ENCODE results near the gene DCDC1.

DNA sequence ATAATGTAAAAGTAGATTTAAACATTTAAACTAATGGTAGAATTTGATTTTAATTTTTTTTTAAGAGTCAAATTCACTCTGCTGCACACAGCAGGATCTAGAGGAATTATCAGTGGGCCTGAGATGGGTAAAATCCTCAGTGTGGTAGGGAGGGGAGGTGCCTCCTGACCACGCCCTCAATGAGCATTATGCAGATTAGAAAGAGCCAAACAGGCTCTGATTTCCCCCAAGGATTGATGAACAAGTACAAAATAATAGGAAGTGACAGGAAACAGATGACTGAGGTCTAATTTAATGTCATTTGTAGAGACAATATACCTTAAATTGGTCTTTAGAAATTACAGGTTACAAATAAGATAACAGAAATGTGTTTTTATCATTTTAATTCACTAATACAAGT, 155.2 kb downstream of the DCDC1 start:
- TF ChIP-seq, protein P1, sequence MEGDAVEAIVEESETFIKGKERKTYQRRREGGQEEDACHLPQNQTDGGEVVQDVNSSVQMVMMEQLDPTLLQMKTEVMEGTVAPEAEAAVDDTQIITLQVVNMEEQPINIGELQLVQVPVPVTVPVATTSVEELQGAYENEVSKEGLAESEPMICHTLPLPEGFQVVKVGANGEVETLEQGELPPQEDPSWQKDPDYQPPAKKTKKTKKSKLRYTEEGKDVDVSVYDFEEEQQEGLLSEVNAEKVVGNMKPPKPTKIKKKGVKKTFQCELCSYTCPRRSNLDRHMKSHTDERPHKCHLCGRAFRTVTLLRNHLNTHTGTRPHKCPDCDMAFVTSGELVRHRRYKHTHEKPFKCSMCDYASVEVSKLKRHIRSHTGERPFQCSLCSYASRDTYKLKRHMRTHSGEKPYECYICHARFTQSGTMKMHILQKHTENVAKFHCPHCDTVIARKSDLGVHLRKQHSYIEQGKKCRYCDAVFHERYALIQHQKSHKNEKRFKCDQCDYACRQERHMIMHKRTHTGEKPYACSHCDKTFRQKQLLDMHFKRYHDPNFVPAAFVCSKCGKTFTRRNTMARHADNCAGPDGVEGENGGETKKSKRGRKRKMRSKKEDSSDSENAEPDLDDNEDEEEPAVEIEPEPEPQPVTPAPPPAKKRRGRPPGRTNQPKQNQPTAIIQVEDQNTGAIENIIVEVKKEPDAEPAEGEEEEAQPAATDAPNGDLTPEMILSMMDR (conservative IDR thresholded peaks at IDR 0.05; ENCODE audit: low read depth, low read length): no peak
- no peak for TF ChIP-seq EZH2 (IDR thresholded peaks at IDR 0.05; ENCODE audit: borderline replicate concordance, low read depth, low read length, poor library complexity, severe bottlenecking)

Measured in A673 (cell line).